PC-9 (cell line): Measurements from ENCODE around the gene LRP1-AS. TPM values are rescaled to one million over a fixed set of nuclear protein-coding genes. Genes with fewer than 3 reads are reported as not detected.

ENCODE experiments used
- BruUV-seq: library from RNA; stranded (reverse); fragments of 400-500 nt; replicated peaks from 2 replicates; lab custom pipeline; 2021; lab: Mats Ljungman, UMichigan
- CTCF ChIA-PET: fragments of 300-600 bp; sonication (Branson Sonifier 250); formaldehyde crosslinking; loops from one replicate; lab custom pipeline; 2022; ENCODE audit warnings: antibody characterized with exemption; lab: Charles Lee
- POLR2A ChIA-PET: fragments of 300-600 bp; sonication (Branson Sonifier 250); formaldehyde crosslinking; loops from one replicate; lab custom pipeline; 2022; ENCODE audit warnings: antibody characterized with exemption; ENCODE audit not compliant: unreplicated experiment; lab: Charles Lee
- DNase-seq, 2 experiments: peaks; one replicate each; pipeline versions ENCODE4 v3.0.0 to v3.0.0-alpha.2; 2015 to 2022; ENCODE audit warnings: mixed read lengths in 1 of 2
- H2AFZ ChIP-seq: fragments of 200-600 bp; sonication (generic); 2 replicates; pipeline ENCODE4 v1.8.1; 2017; ENCODE audit warnings: antibody characterized with exemption
- H3F3A ChIP-seq: fragments of 200-600 bp; sonication (generic); 2 replicates; pipeline ENCODE4 v1.8.1; 2017; ENCODE audit warnings: antibody characterized with exemption, mild to moderate bottlenecking, low read depth; ENCODE audit not compliant: insufficient read depth
- H3K27ac ChIP-seq: fragments of 200-600 bp; sonication (generic); 2 replicates; pipeline ENCODE4 v1.6.1; 2016; ENCODE audit warnings: mixed run types
- H3K27me3 ChIP-seq: fragments of 200-600 bp; sonication (generic); 2 replicates; pipeline ENCODE4 v1.6.1; 2016; ENCODE audit warnings: low read depth, mixed run types; ENCODE audit not compliant: insufficient read depth
- H3K36me3 ChIP-seq: fragments of 200-600 bp; sonication (generic); 2 replicates; pipeline ENCODE4 v1.6.1; 2016; ENCODE audit warnings: low read depth, mixed run types
- H3K4me1 ChIP-seq: fragments of 200-600 bp; sonication (generic); replicated peaks from 2 replicates; pipeline ENCODE4 v1.6.1; 2016; ENCODE audit warnings: mixed run types; ENCODE audit not compliant: insufficient read depth
- H3K4me2 ChIP-seq: fragments of 200-600 bp; sonication (generic); 2 replicates; pipeline ENCODE4 v1.6.1; 2017; ENCODE audit warnings: mixed run types
- H3K4me3 ChIP-seq: fragments of 200-600 bp; sonication (generic); 2 replicates; pipeline ENCODE4 v1.6.1; 2016; ENCODE audit warnings: mixed run types
- H3K79me2 ChIP-seq: fragments of 200-600 bp; sonication (generic); 2 replicates; pipeline ENCODE4 v1.6.1; 2017; ENCODE audit warnings: low read depth, mixed run types
- H3K9me2 ChIP-seq: fragments of 200-600 bp; sonication (generic); 2 replicates; pipeline ENCODE4 v1.8.1; 2017; ENCODE audit warnings: mild to moderate bottlenecking; ENCODE audit not compliant: insufficient read depth
- H3K9me3 ChIP-seq: fragments of 200-600 bp; sonication (generic); 2 replicates; pipeline ENCODE4 v1.8.1; 2016; ENCODE audit warnings: low read depth; ENCODE audit not compliant: insufficient read depth
- H4K20me1 ChIP-seq: fragments of 200-600 bp; sonication (generic); 2 replicates; pipeline ENCODE4 v1.8.1; 2017; ENCODE audit not compliant: insufficient read depth
- EZH2 ChIP-seq: fragments of 200-600 bp; sonication (generic); IDR thresholded peaks from 2 replicates; pipeline ENCODE4 v1.8.0; 2017; ENCODE audit warnings: antibody characterized with exemption, low read depth
- intact Hi-C: fragments of 100-400 bp; cut with micrococcal nuclease; formaldehyde crosslinking; loops from one replicate; pipeline ENCODE4 v1.10.0; 2022; ENCODE audit not compliant: unreplicated experiment
- total RNA-seq: library from RNA; stranded (reverse); gene quantifications from 2 replicates; pipeline ENCODE4 v1.2.3, GENCODE V29; 2021
- TF ChIP-seq, protein P1 (sequence below): fragments of 200-600 bp; sonication (generic); conservative IDR thresholded peaks from 2 replicates; pipeline ENCODE4 v1.6.1; 2017; ENCODE audit warnings: mixed run types, antibody characterized with exemption, mild to moderate bottlenecking, moderate library complexity

Gene LRP1-AS
- total RNA-seq, 1 experiment from 2014 or later: not detected

DNA sequence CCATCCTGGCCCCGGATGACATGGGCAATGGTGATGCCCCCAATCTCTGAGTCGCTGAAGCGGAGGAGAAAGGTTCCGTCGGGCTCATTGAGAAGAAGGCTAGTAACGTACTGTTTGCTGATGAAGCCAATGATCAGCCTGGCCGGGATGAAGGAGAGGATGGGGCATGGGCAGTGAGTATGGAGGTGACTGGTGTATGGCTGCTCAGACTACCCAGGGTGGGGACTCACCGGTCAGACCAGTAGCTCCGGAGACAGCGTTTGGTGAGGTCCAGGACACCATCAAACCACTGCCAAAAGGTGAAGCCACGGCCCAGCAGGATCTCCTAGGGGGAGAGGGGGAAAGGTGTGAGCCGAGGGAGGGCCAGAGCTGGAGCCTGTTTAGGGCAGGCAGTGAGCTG is 47.7 kb downstream of the LRP1-AS start:
- Histone ChIP-seq H3K27me3 (no peaks in the 10 kb centered on the region), H3K27ac (no peak overlapping the region), H3K4me3 (no peak overlapping the region), H3F3A (peaks cover 17% of the 10 kb centered on the region), H3K36me3 (peaks cover 4% of the 10 kb centered on the region; the same call in 1 of the 2 replicates), H3K9me3 (no peaks in the 10 kb centered on the region), H3K4me2 (no peak overlapping the region), H2AFZ (no peak overlapping the region), H4K20me1 (no peaks in the 10 kb centered on the region), H3K9me2 (no peaks in the 10 kb centered on the region), H3K79me2 (no peaks in the 10 kb centered on the region), H3K4me1 (no peaks in the 10 kb centered on the region)
- POLR2A ChIA-PET: no interaction called here
- no peak for DNase-seq
- CTCF ChIA-PET: no interaction called here
- no TSS peak for BruUV-seq
- TF ChIP-seq, protein P1, sequence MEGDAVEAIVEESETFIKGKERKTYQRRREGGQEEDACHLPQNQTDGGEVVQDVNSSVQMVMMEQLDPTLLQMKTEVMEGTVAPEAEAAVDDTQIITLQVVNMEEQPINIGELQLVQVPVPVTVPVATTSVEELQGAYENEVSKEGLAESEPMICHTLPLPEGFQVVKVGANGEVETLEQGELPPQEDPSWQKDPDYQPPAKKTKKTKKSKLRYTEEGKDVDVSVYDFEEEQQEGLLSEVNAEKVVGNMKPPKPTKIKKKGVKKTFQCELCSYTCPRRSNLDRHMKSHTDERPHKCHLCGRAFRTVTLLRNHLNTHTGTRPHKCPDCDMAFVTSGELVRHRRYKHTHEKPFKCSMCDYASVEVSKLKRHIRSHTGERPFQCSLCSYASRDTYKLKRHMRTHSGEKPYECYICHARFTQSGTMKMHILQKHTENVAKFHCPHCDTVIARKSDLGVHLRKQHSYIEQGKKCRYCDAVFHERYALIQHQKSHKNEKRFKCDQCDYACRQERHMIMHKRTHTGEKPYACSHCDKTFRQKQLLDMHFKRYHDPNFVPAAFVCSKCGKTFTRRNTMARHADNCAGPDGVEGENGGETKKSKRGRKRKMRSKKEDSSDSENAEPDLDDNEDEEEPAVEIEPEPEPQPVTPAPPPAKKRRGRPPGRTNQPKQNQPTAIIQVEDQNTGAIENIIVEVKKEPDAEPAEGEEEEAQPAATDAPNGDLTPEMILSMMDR: no peak
- no peak for TF ChIP-seq EZH2
- intact Hi-C loops: no loop called here

DNA sequence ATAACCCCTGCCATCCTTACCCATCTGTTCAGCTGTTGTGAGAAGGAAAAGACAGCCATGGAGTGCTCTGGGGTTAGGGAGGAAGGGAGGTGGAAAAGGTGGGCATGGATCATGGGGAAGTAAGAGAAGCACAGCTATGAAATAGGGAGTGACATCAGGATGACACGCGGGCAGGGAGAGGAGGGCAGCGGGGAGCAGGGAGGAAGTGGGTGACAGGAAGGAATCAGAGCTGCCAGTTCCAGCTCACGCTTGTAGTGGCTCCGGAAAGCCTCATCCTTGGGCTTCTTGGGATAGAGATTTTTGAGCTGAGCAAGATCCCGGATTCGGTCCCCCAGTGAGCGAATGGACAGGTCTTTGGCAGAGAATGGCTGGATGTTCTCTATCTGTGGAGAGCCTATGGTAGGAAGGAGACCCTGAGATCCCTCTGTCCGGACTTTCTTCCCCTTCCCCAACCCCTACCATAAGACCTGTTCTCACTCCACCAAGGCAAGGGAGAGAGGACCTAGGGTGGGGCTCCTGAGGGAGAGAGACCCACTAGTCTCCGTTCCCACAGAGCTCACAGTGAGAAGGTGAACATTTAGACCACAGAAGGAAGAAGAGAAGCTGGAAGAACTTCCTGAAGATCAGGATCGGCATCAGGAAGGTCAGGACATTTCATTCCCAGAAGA is 48.2 kb downstream of the LRP1-AS start:
- no TSS peak for BruUV-seq
- no peak overlapping the region for H3K4me3 ChIP-seq
- H3F3A ChIP-seq: peaks cover 18% of the 10 kb centered on the region
- CTCF ChIA-PET: no interaction called here
- H3K4me2 ChIP-seq: no peak overlapping the region
- no peak overlapping the region for H3K27ac ChIP-seq
- peaks cover 4% of the 10 kb centered on the region; the same call in 1 of the 2 replicates for H3K36me3 ChIP-seq
- H3K9me2 ChIP-seq: no peaks in the 10 kb centered on the region
- intact Hi-C loops: no loop called here
- POLR2A ChIA-PET: no interaction called here
- H3K9me3 ChIP-seq: no peaks in the 10 kb centered on the region
- DNase-seq: no peak
- no peaks in the 10 kb centered on the region for H4K20me1 ChIP-seq
- H3K79me2 ChIP-seq: no peaks in the 10 kb centered on the region
- no peaks in the 10 kb centered on the region for H3K4me1 ChIP-seq
- H2AFZ ChIP-seq: no peak overlapping the region
- TF ChIP-seq, protein P1: no peak
- no peak for TF ChIP-seq EZH2
- no peaks in the 10 kb centered on the region for H3K27me3 ChIP-seq

DNA sequence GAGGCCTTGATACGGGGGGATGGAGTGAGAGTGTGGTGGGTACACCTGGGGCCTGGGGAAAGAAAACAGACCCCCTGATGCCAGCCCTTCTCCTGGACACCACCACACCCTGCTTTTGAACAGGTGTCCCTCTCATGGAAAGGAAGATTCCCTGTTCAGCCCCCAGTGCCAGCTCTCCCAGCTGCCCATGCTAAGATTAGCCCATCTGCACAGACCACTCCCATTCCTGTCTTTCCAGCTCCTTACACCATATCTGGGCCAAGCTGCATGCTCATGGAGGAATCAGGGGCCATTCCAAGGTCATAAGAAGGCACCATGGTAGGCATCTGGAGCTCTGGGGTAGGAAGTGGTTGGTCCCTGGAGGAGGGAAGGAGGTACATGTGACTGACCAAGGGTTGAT is 48.9 kb downstream of the LRP1-AS start:
- Histone ChIP-seq H3K4me3 (no peak overlapping the region), H3K4me1 (no peaks in the 10 kb centered on the region), H3K36me3 (peaks cover 4% of the 10 kb centered on the region; the same call in 1 of the 2 replicates), H2AFZ (no peak overlapping the region), H3K4me2 (no peak overlapping the region), H3K79me2 (no peaks in the 10 kb centered on the region), H3K27ac (no peak overlapping the region), H3F3A (peaks cover 18% of the 10 kb centered on the region), H3K9me2 (no peaks in the 10 kb centered on the region), H4K20me1 (no peaks in the 10 kb centered on the region), H3K27me3 (no peaks in the 10 kb centered on the region), H3K9me3 (no peaks in the 10 kb centered on the region)
- BruUV-seq: no TSS peak
- DNase-seq: no peak
- ChIA-PET POLR2A (no interaction called here), CTCF (no interaction called here)
- TF ChIP-seq, protein P1: no peak
- no peak for TF ChIP-seq EZH2
- intact Hi-C loops: no loop called here
